HL-60 (cell line): ENCODE measurements around the gene SLC16A5.

ENCODE experiments used
- DNase-seq, 2 experiments: peaks; one replicate each; pipeline ENCODE4 v3.0.0-alpha.2; 2010 to 2020; ENCODE audit warnings: low read depth in 1 of 2, low spot score in 1 of 2
- H3K27ac ChIP-seq: fragments of 250-450 bp; sonication (Bioruptor Pico); replicated peaks from 2 replicates; pipeline ENCODE4 v1.5.1; 2020; ENCODE audit warnings: mild to moderate bottlenecking, moderate library complexity
- H3K27me3 ChIP-seq: fragments of 250-450 bp; sonication (Bioruptor Pico); 2 replicates; pipeline ENCODE4 v1.5.1; 2021; ENCODE audit warnings: mild to moderate bottlenecking, moderate library complexity; ENCODE audit not compliant: insufficient read depth, poor library complexity, severe bottlenecking
- H3K4me3 ChIP-seq: replicated peaks from 2 replicates; pipeline ENCODE4 v1.5.1; 2011; ENCODE audit warnings: mild to moderate bottlenecking, control low read depth, low read length; ENCODE audit not compliant: insufficient read depth
- CTCF ChIP-seq: IDR thresholded peaks from one replicate; pipeline ENCODE4 v1.5.1; 2011; ENCODE audit warnings: low read length, control low read depth, inconsistent platforms; ENCODE audit not compliant: insufficient read depth
- GABPA ChIP-seq: IDR thresholded peaks from 2 replicates; pipeline ENCODE4 v1.6.1; 2012; ENCODE audit warnings: low read depth
- POLR2AphosphoS5 ChIP-seq: IDR thresholded peaks from 2 replicates; pipeline ENCODE4 v1.6.1; 2012; ENCODE audit warnings: low read depth
- SPI1 ChIP-seq: IDR thresholded peaks from 2 replicates; pipeline ENCODE4 v1.6.1; 2012; ENCODE audit warnings: low read depth, mild to moderate bottlenecking, borderline replicate concordance
- TF ChIP-seq, protein P1 (sequence below): IDR thresholded peaks from 2 replicates; pipeline ENCODE4 v1.6.1; 2012; ENCODE audit warnings: low read depth; ENCODE audit not compliant: insufficient replicate concordance

Gene SLC16A5

DNA sequence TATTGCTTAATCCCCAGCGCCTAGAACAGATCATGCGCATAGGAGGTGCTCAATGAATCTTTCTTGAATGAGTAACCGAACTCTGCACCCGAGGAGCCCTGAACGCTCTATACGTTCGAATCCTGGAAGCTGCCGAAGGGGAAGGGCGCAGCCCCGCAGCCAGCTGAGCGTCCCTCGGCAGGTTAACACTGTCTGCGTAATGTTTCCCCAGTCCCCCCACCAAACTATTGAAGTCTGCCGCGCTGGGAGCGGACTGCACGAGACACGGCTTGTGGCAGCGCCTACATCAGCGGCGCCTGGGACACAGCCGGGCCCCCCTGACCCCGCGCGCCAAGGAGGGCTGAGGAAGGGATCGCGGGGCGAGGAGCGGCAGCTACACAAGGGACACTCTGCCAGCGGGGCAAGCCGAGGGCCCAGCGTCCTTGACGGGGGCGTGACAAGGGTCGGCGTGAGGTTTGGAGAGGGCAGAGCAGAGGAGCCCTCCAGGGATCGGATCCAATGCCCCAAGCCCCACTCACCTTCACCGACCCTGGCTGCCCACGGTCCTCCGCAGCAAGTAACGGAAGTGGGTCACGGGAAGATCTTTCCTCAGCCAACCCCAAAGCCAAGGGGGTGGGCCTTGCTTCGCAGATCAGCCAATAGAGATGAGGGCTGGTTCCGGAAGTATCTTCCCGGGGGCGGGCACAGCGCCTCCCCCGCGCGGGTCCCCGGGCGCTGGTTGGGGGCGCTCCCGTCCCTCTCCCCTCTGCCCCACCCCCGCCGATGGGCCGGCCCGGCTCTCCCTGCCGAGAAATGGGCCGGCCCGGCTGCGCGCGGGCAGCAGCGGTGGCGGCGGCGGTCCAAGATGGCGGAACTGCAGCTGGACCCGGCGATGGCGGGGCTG, 41.1 kb upstream of the SLC16A5 start, which contains the start of the genes ATP5PD and KCTD2:
ATP5PD (minus strand) TSS at position 563 of the 883 bp plus-strand sequence. CDS start 4,319 bp downstream, outside the sequence.
KCTD2 (plus strand) TSS at position 819 of the 883 bp plus-strand sequence; CDS start at position 845, 26 bp downstream.
- Histone ChIP-seq H3K27me3 (no peaks in the 10 kb centered on the region), H3K27ac (peak within 1 kb of the TSS; percentile 89), H3K4me3 (peak within 1 kb of the TSS; percentile 90)
- peak; percentile 93 for TF ChIP-seq GABPA
- TF ChIP-seq SPI1, result peak; percentile 38; the same call in 1 of the 2 replicates
- peak; percentile 84; the same call in 1 of the 2 replicates for TF ChIP-seq POLR2AphosphoS5
- no peak for TF ChIP-seq CTCF
- TF ChIP-seq, protein P1, sequence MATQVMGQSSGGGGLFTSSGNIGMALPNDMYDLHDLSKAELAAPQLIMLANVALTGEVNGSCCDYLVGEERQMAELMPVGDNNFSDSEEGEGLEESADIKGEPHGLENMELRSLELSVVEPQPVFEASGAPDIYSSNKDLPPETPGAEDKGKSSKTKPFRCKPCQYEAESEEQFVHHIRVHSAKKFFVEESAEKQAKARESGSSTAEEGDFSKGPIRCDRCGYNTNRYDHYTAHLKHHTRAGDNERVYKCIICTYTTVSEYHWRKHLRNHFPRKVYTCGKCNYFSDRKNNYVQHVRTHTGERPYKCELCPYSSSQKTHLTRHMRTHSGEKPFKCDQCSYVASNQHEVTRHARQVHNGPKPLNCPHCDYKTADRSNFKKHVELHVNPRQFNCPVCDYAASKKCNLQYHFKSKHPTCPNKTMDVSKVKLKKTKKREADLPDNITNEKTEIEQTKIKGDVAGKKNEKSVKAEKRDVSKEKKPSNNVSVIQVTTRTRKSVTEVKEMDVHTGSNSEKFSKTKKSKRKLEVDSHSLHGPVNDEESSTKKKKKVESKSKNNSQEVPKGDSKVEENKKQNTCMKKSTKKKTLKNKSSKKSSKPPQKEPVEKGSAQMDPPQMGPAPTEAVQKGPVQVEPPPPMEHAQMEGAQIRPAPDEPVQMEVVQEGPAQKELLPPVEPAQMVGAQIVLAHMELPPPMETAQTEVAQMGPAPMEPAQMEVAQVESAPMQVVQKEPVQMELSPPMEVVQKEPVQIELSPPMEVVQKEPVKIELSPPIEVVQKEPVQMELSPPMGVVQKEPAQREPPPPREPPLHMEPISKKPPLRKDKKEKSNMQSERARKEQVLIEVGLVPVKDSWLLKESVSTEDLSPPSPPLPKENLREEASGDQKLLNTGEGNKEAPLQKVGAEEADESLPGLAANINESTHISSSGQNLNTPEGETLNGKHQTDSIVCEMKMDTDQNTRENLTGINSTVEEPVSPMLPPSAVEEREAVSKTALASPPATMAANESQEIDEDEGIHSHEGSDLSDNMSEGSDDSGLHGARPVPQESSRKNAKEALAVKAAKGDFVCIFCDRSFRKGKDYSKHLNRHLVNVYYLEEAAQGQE, result no peak
- DNase-seq, result peak; percentile 96 to 97

- Histone ChIP-seq H3K27me3 (no peaks in the 10 kb centered on the region), H3K4me3 (peak overlapping the region; percentile 90), H3K27ac (peak overlapping the region; percentile 54)
- TF ChIP-seq SPI1, result no peak
- DNase-seq, result no peak
These were observed 40.2 kb upstream of the SLC16A5 start for GRCh38 chr17:75047398-75048098.

DNA sequence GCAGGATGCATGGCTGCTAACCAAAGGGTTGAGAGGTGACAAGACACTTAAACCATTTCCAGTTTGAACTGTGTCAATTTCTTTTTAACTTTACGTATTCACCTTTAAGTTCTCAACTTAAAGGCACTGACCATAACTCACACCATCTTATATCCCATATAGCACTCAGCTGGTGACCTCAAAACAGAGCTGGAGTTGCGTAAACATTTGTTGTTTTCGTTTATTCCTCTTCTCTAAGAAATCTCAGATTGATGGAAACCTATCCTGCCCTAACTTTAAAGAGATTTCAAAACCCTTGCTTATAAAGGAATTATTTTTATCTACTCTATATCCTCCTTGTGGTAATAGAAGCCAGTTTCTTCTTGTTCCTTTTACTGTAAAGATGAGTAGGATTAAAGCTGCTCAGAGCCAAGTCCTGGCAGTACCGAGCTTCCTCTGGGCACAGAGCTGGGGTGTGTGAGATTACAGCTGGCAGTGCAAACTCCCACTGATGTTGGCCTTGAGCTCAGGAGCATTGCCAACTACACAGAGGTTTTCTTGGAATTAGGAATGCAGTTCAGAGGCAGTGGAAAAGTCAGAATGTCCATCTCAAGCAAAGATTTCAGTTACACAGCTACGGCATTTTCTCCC, 39.4 kb upstream of the SLC16A5 start:
- TF ChIP-seq, protein P1, result no peak
- TF ChIP-seq GABPA (no peak), POLR2AphosphoS5 (no peak), SPI1 (no peak), CTCF (no peak)
- Histone ChIP-seq H3K4me3 (peak overlapping the region; percentile 90), H3K27ac (no peak overlapping the region), H3K27me3 (no peaks in the 10 kb centered on the region)
- no peak for DNase-seq
